Left kidney (tissue), 1 donor: Measurements from ENCODE around the gene C19orf73. TPM values are rescaled to one million over a fixed set of nuclear protein-coding genes. Genes with fewer than 3 reads are reported as not detected.

Experiments
- polyA plus RNA-seq: library from polyadenylated mRNA; unstranded; fragments of 120-200 nt; gene quantifications from one replicate; pipeline ENCODE4 v1.2.1, GENCODE V29; 2013; ENCODE audit not compliant: insufficient read length

The C19orf73 gene
- polyA plus RNA-seq, 1 donor = 0.20 TPM

Other genes starting within 250 kb of the C19orf73 start
- gene PPP1R15A, start 246.7 kb downstream of the C19orf73 start, polyA plus RNA-seq = 33.8 TPM
- gene TULP2, start 220.4 kb downstream of the C19orf73 start, polyA plus RNA-seq = 1.6 TPM
- gene NUCB1, start 218.8 kb downstream of the C19orf73 start, polyA plus RNA-seq = 238 TPM
- gene DHDH, start 185.4 kb downstream of the C19orf73 start, polyA plus RNA-seq = 4.6 TPM
- gene BAX, start 164.3 kb downstream of the C19orf73 start, polyA plus RNA-seq = 64.5 TPM
- 2,202 TPM for gene FTL, start 153.8 kb downstream of the C19orf73 start, polyA plus RNA-seq
- gene GYS1, start 125.8 kb downstream of the C19orf73 start, polyA plus RNA-seq = 52.2 TPM
- gene RUVBL2, start 125.3 kb downstream of the C19orf73 start, polyA plus RNA-seq = 80.2 TPM
- gene LHB, start 102.1 kb downstream of the C19orf73 start, polyA plus RNA-seq = 0.38 TPM
- gene CGB3, start 94.8 kb downstream of the C19orf73 start, polyA plus RNA-seq = not detected
- gene CGB2, start 87.3 kb downstream of the C19orf73 start, polyA plus RNA-seq = not detected
- gene CGB1, start 82.2 kb downstream of the C19orf73 start, polyA plus RNA-seq = not detected
- not detected for gene CGB5, start 75.3 kb downstream of the C19orf73 start, polyA plus RNA-seq
- gene CGB8, start 70.0 kb downstream of the C19orf73 start, polyA plus RNA-seq = not detected
- 0.78 TPM for gene CGB7, start 61.4 kb downstream of the C19orf73 start, polyA plus RNA-seq
- gene NTF4, start 54.3 kb downstream of the C19orf73 start, polyA plus RNA-seq = 3.1 TPM
- gene KCNA7, start 46.4 kb downstream of the C19orf73 start, polyA plus RNA-seq = 0.08 TPM
- gene SNRNP70, start 33.7 kb downstream of the C19orf73 start, polyA plus RNA-seq = 354 TPM
- gene LIN7B, start 4.8 kb downstream of the C19orf73 start, polyA plus RNA-seq = 5.6 TPM
- 3.9 TPM for gene PPFIA3, start 401 bp upstream of the C19orf73 start, polyA plus RNA-seq
- 22.9 TPM for gene HRC, start 36.3 kb upstream of the C19orf73 start, polyA plus RNA-seq
- gene TRPM4, start 38.6 kb upstream of the C19orf73 start, polyA plus RNA-seq = 29.4 TPM
- gene SLC6A16, start 206.0 kb upstream of the C19orf73 start, polyA plus RNA-seq = 5.3 TPM
- gene CD37, start 216.3 kb upstream of the C19orf73 start, polyA plus RNA-seq = 53.3 TPM
- 92.8 TPM for gene TEAD2, start 243.3 kb upstream of the C19orf73 start, polyA plus RNA-seq
- 5.0 TPM for gene DKKL1, start 244.7 kb upstream of the C19orf73 start, polyA plus RNA-seq